HG03159 (cell line): ENCODE measurements around the gene PLPPR4.
"Not testable (repeated sequence)": the region's sequence is repeated elsewhere in the genome, so short reads cannot be mapped to it uniquely, and the experiment has no call there.

Source experiments
- ATAC-seq: cut with Tn5 transposase; IDR thresholded peaks from one replicate; pipeline ENCODE4 v1.9.1; 2021; ENCODE audit warnings: mild to moderate bottlenecking, moderate library complexity; ENCODE audit not compliant: unreplicated experiment

PLPPR4 gene

DNA sequence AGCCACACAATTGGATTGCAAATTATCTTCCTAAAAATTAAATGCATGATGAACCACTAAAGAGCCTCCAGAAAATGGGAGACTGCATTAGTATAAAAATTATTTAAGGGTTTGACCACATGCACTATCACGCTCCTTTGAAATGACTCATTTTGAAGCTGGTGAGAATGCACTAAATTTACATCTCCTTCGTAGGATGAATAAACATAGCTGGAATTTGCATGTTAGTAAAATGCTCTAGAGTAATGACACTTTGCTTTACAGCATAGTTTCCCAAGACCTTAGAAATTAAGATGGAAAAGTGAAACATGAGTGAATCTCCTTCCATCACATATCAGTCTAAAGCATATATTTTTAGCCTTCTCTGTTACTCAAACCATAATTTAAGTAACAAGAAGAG lies 2.4 kb downstream of the PLPPR4 start:
- no peak for ATAC-seq

- ATAC-seq = no peak
Measured at GRCh38 chr1:99268021-99268420, 3.7 kb downstream of the PLPPR4 start.

- ATAC-seq = no peak
Measured at GRCh38 chr1:99269321-99269720, 5.0 kb downstream of the PLPPR4 start.

DNA sequence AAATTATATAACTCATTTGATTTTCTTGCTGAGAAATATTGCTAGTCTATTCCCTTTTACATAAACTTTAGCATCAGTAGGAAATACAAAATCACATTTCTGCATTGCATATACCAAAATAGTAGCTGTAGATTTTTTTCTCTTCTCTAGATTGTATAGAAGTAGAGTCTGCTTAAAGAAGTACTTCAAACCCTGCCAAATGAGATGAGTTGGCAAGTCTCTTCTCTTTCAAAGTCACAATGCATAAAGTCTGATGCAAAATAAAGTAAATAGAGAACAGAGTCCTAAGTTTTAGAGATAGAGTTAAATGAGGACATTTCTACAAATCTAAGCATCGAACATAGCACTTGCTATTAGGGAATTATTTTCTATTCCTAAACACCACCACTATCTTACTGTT lies 6.4 kb downstream of the PLPPR4 start:
- ATAC-seq = no peak

DNA sequence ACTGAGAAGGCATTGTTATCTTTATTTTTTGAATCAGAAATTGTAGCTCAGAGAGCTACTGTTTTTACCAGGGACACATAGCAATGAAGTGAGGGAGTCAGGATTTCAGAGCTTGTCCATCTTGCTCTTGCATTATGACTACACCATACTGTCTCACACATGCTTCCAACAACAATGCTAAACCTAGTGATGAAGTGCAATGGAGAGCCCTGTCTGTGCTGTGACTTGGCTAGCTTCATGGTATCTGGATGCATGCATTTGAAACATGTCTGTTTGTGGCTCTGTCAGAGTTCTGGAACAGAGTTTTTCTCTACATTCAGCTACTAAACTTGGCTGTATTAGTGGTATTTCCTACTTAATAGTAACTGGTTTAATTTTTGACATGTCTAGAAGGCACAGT lies 7.0 kb downstream of the PLPPR4 start:
- ATAC-seq = no peak

- no peak for ATAC-seq
Measured at GRCh38 chr1:99277066-99277465, 12.8 kb downstream of the PLPPR4 start.

- ATAC-seq = no peak
Measured at GRCh38 chr1:99279525-99279924, 15.2 kb downstream of the PLPPR4 start.

DNA sequence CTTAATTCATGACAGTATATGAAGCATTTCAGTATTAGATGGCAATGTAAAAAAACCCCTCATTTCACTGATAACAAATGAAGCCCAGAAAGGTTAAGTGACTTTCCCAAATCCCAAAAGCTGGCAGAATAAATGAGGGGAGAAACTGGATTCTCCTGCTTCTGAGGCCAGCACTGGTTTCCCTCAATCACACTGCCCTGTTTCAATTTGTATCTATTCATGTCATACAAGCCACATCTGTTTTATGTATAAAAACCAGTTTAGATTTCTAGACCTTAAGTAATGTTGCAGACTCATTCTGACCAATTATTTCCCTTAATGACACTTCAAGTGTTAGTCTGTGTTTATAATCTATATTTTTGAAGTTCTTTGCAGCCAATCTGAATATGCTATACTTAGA lies 16.8 kb downstream of the PLPPR4 start:
- ATAC-seq = no peak

GRCh38 chr1:99282536-99282935 lies 18.2 kb downstream of the PLPPR4 start:
- ATAC-seq = no peak

DNA sequence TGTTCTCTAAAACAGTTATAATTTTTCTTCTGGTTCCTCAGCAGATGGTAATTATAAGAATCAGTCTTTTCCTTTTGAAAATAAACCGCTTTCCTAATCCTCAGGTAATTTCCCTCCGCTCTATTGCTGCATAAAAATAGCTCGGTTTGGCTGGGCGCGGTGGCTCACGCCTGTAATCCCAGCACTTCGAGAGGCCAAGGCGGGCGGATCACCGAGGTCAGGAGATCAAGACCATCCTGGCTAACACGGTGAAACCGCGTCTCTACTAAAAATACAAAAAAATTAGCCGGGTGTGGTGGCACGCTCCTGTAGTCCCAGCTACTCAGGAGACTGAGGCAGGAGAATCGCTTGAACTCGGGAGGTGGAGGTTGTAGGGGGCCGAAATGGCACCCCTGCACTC lies 19.2 kb downstream of the PLPPR4 start:
- ATAC-seq = not testable (repeated sequence)

DNA sequence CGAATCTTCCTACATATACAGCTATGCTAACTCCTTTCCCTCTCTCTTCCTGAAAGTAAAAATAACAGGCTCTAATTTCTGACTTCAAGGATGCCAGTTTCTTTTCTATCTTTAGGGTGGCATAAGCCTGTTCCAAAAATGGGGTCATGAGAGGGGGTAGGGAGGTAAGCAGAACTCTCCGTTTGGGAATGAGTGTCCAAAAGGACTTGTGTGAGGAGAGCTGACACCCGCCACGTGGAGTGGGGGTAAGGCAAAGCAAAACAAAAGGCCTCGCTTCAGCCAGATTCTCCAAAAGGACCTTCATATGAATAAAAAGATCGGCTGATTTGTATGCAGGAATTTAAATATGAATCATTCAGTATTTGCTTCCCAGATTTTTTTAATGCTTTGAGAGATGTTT lies 28.6 kb downstream of the PLPPR4 start:
- no peak for ATAC-seq

GRCh38 chr1:99297923-99298322 lies 33.6 kb downstream of the PLPPR4 start:
- ATAC-seq = no peak

DNA sequence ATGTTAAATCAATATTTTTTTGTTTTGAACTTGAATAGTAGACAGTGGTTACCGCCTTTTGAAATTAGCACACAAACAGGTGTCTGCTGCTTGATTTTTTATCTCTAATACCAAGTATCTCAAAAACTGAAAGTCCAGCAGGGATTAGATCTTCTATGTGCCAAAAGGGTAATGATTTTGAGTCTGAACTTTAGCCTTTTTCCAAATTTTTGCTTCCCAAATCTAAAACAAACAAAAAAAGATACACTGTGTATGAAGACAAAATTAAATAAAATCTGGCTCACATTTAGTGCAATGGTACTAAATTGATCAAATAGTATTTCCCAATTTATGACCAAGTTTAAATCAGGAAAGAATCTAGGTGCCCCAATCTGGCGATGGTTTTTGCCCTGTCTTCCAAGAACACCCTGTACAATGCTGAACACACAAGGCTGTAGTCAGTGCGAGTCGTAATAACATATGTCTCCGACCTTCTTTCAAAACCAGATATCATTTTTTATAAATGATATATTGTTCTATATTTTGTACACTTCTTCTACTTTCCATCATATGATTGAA lies 40.5 kb downstream of the PLPPR4 start:
- no peak for ATAC-seq

DNA sequence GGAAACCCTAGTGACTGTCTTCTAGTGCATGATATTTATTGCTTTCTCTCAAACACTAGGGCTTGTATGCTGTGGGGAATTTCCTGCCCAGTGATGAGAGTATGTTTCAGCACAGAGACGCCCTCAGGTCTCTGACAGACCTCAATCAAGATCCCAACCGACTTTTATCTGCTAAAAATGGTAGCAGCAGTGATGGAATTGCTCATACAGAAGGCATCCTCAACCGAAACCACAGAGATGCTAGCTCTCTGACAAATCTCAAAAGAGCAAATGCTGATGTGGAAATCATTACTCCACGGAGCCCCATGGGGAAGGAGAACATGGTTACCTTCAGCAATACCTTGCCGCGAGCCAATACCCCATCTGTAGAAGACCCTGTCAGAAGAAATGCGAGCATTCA lies 41.3 kb downstream of the PLPPR4 start:
- no peak for ATAC-seq

GRCh38 chr1:99306056-99306455 lies 41.8 kb downstream of the PLPPR4 start:
- no peak for ATAC-seq

- no peak for ATAC-seq
Measured at GRCh38 chr1:99306644-99307043, 42.4 kb downstream of the PLPPR4 start.

GRCh38 chr1:99315305-99315704 lies 51.0 kb downstream of the PLPPR4 start:
- no peak for ATAC-seq

DNA sequence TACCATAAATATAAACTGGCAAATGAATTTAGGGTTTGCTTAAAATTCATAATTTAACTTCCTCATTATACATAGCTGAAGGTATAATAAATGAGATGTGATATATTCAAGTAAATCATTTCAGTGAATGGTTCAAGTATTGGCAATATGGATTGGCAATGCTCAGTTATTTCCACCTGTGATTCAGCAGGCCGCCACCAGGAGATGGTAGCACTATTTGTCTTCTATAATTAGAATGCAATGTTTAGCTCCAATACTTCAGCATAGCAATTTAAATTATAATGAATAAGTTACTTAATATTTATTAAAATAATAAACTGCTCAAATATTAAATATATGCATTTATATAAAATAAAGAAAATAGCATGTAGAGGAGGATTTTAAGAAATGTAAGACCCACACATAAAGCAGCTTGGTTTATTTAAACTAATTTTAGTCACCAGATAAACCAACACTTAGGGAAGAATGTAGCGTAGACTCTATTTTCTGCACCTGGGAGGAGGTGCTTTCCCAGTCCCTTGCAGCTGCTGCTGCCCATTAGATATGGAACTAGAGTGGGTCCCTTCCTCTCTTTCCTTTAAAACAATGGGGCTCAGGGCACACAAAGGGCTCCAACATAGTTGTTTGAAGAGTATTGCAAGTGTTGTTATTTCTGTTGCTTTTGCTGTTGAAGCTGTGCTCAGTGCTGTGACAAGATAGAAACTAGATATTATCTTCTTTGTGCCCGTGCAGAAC lies 62.1 kb downstream of the PLPPR4 start:
- ATAC-seq = peak; percentile 65

GRCh38 chr1:99327357-99327756 lies 63.1 kb downstream of the PLPPR4 start:
- ATAC-seq = no peak

- ATAC-seq = no peak
Measured at GRCh38 chr1:99328171-99328570, 63.9 kb downstream of the PLPPR4 start.

DNA sequence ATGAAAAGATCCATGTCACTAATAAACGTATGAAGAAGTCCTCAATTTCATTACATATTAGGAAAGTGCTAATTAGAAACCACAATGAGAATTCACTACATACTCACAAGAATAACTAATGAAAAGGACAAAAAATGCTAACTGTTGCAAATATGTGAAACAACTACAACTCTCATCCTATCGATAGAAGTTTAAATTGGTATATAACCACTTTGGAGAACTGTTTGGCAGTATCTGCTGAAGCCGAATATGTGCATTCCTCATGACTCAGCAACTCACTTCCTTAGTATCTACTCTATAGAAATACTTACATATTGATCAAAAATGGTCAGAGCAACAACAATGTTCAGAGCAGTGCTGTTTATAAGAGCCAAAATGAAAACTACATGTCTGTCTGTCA lies 66.8 kb downstream of the PLPPR4 start:
- ATAC-seq = no peak

DNA sequence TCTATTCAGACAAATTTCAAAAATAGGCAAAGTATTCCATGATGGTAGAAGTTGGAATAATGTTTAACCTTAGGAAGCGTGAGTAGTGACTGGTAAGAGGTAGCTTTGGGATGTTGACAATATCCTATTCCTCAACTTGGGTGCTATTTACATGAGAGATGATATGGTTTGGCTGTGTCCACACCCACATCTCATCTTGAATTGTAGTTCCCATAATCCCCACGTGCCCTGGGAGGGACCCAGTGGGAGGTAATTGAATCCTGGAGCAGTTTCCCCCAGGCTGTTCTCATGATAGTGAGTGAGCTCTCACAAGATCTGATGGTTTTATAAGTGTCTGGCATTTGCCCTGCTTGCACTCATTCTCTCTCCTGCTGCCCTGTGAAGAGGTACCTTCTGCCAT lies 67.3 kb downstream of the PLPPR4 start:
- ATAC-seq = no peak

- ATAC-seq = no peak
Measured at GRCh38 chr1:99332561-99332960, 68.3 kb downstream of the PLPPR4 start.
